Chondrocyte (in vitro differentiated cells): ENCODE measurements around the gene P2RX6. TPM values are rescaled to one million over a fixed set of nuclear protein-coding genes. Genes with fewer than 3 reads are reported as not detected.

Experiments used
- DNase-seq: peaks from one replicate; pipeline ENCODE4 v3.0.0; 2021; ENCODE audit warnings: mixed read lengths, low spot score
- H3K27ac Mint-ChIP-seq: one replicate; pipeline ENCODE4 v1.8.0; 2021; ENCODE audit warnings: mild to moderate bottlenecking, moderate library complexity, mixed read lengths; ENCODE audit not compliant: unreplicated experiment
- H3K27me3 Mint-ChIP-seq: 2 replicates; pipeline ENCODE4 v1.8.0; 2021; ENCODE audit warnings: low read depth, mixed read lengths
- H3K36me3 Mint-ChIP-seq: 2 replicates; pipeline ENCODE4 v1.8.0; 2021; ENCODE audit warnings: low read depth, mixed read lengths
- H3K4me1 Mint-ChIP-seq: 2 replicates; pipeline ENCODE4 v1.8.0; 2021; ENCODE audit warnings: low read depth, mild to moderate bottlenecking, mixed read lengths
- H3K4me3 Mint-ChIP-seq: one replicate; pipeline ENCODE4 v1.8.0; 2021; ENCODE audit warnings: mild to moderate bottlenecking, moderate library complexity, mixed read lengths; ENCODE audit not compliant: unreplicated experiment
- H3K9me3 Mint-ChIP-seq: 2 replicates; pipeline ENCODE4 v1.8.0; 2021; ENCODE audit warnings: low read depth, mixed read lengths
- CTCF ChIP-seq: fragments of 200-600 bp; sonication (generic); IDR thresholded peaks from 2 replicates; pipeline ENCODE4 v1.5.0; 2021; ENCODE audit warnings: antibody characterized with exemption, mild to moderate bottlenecking, moderate library complexity
- total RNA-seq: library from RNA; stranded (reverse); gene quantifications from 3 replicates; pipeline ENCODE4 v1.2.1, GENCODE V29; 2021

P2RX6 gene
- total RNA-seq, 1 donor from 2014 or later, result 2.1 TPM

GRCh38 chr22:20974336-20974955 is 40.5 kb upstream of the P2RX6 start:
- Mint-ChIP-seq H3K4me1 (peaks cover 5% of the 10 kb centered on the region), H3K9me3 (peaks cover 10% of the 10 kb centered on the region), H3K36me3 (no peaks in the 10 kb centered on the region), H3K4me3 (no peak overlapping the region), H3K27me3 (peaks cover 2% of the 10 kb centered on the region), H3K27ac (no peak overlapping the region)
- no peak for DNase-seq
- no peak for TF ChIP-seq CTCF

GRCh38 chr22:20975541-20976290 is 39.2 kb upstream of the P2RX6 start:
- Mint-ChIP-seq H3K36me3 (no peaks in the 10 kb centered on the region), H3K27me3 (peaks cover 2% of the 10 kb centered on the region), H3K4me1 (peaks cover 11% of the 10 kb centered on the region), H3K9me3 (peaks cover 10% of the 10 kb centered on the region), H3K27ac (no peak overlapping the region), H3K4me3 (no peak overlapping the region)
- DNase-seq, result no peak
- TF ChIP-seq CTCF, result no peak

DNA sequence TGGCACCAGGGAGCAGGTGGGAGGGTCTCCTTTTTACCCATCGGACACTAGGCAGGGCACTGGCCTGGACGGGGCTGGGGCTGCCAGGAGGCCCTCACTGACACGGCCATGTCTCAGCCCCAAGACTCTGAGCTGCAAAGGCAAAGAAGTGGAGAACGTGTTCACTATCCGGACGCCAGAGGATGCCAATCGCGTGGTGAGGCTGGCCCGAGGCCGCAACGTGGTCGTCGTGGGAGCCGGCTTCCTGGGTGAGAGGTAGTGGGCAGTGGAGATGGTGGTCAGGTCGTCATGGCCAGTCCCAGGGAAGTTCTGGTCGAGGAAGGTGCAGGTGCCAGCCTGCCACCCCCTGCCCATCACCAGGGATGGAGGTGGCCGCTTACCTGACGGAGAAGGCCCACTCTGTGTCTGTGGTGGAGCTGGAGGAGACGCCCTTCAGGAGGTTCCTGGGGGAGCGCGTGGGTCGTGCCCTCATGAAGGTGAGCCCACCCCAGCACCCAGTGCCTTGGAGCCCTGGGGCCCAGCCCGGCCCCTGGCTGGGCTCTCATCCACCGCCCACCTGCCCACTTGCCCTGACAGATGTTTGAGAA is 38.6 kb upstream of the P2RX6 start:
- no peaks in the 10 kb centered on the region for H3K36me3 Mint-ChIP-seq
- H3K27me3 Mint-ChIP-seq, result peaks cover 2% of the 10 kb centered on the region
- H3K27ac Mint-ChIP-seq, result no peak overlapping the region
- DNase-seq, result peak; percentile 83
- peaks cover 16% of the 10 kb centered on the region for H3K4me1 Mint-ChIP-seq
- no peak overlapping the region for H3K4me3 Mint-ChIP-seq
- H3K9me3 Mint-ChIP-seq, result peaks cover 10% of the 10 kb centered on the region
- TF ChIP-seq CTCF, result no peak

DNA sequence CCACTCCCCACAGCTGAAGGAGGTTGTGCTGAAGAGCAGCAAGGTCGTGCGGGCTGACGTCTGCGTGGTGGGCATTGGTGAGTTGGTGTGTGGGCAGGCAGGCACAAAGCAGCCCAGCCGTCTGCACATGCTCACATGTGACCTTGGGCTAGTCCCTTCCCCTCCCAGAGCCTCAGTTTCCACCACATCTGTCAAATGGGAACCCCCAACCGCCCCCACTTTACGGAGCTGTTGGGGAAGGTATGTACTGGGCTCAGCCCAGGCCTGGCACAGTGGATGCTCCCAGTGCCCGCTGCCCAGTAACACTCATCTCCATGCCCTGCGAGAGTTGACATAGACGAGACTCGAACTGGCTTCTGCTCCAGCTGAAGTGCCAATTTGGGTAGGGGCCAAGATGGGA is 37.9 kb upstream of the P2RX6 start:
- H3K4me3 Mint-ChIP-seq, result no peak overlapping the region
- peaks cover 19% of the 10 kb centered on the region for H3K4me1 Mint-ChIP-seq
- peaks cover 2% of the 10 kb centered on the region for H3K27me3 Mint-ChIP-seq
- no peak overlapping the region for H3K27ac Mint-ChIP-seq
- H3K9me3 Mint-ChIP-seq, result peaks cover 10% of the 10 kb centered on the region
- no peak for TF ChIP-seq CTCF
- no peaks in the 10 kb centered on the region for H3K36me3 Mint-ChIP-seq
- no peak for DNase-seq

- H3K4me3 Mint-ChIP-seq, result no peak overlapping the region
- DNase-seq, result no peak
- H3K27ac Mint-ChIP-seq, result no peak overlapping the region
- H3K27me3 Mint-ChIP-seq, result peaks cover 2% of the 10 kb centered on the region
- peaks cover 10% of the 10 kb centered on the region for H3K9me3 Mint-ChIP-seq
- no peak for TF ChIP-seq CTCF
- H3K36me3 Mint-ChIP-seq, result no peaks in the 10 kb centered on the region
- H3K4me1 Mint-ChIP-seq, result peaks cover 20% of the 10 kb centered on the region
Observed at GRCh38 chr22:20977516-20978170, 37.3 kb upstream of the P2RX6 start.
